Erythroblast (primary cell): ENCODE results near the gene CSAG3.
"Not testable (repeated sequence)": the region's sequence is repeated elsewhere in the genome, so short reads cannot be mapped to it uniquely, and the experiment has no call there.

Source experiments
- DNase-seq, 2 experiments: peaks; one replicate each; lab custom pipeline; 2025; lab: John Stamatoyannopoulos, UW
- GATA1 ChIP-seq: IDR thresholded peaks from 2 replicates; pipeline ENCODE4 v1.6.1; 2011; ENCODE audit warnings: low read depth, mild to moderate bottlenecking, control low read depth, low read length, moderate library complexity
- POLR2A ChIP-seq: IDR thresholded peaks from 2 replicates; pipeline ENCODE4 v1.6.1; 2011; ENCODE audit warnings: mild to moderate bottlenecking, low read length

Gene CSAG3

DNA sequence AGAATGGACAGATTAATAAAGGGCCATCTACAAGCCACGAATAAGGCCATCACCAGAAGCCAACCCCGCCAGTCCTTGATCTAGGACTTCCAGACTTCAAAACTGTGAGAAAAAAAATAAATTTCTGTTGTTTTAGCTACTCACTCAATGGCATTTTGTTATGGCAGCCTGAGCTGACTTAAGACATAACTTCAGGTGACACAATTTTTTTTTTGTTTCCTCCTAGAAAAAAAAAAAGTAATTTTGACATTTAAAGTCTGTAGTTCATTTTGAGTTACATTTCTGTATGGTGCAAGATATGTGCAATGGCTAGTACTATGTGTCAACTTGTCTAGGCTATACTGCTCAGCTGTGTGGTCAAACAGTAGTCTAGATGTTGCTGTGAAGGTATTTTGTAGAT lies at the start of gene CSAG3:
Gene CSAG3, plus strand, starts transcription at position 301 of the 400 bp plus-strand sequence.
- not testable (repeated sequence) for DNase-seq

DNA sequence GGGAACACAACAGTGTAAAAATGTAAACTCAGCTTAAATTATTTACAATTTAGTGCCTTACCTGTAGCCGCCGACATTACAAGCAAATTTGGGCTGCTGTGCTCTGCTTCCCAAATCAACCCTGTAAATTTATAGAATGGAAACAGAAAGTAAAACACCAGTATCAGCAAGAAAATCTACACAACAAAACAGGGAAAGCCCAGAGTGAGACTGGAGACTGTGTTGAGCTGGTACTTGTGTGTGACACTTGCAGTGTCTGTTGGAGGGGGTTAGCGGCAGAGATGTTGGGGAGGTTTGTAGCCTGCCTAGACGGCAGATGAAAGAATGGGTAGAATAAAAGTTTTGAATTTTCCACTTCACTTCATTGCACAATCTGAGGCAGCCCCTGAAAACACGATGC lies 45.8 kb upstream of the CSAG3 start:
- not testable (repeated sequence) for DNase-seq

DNA sequence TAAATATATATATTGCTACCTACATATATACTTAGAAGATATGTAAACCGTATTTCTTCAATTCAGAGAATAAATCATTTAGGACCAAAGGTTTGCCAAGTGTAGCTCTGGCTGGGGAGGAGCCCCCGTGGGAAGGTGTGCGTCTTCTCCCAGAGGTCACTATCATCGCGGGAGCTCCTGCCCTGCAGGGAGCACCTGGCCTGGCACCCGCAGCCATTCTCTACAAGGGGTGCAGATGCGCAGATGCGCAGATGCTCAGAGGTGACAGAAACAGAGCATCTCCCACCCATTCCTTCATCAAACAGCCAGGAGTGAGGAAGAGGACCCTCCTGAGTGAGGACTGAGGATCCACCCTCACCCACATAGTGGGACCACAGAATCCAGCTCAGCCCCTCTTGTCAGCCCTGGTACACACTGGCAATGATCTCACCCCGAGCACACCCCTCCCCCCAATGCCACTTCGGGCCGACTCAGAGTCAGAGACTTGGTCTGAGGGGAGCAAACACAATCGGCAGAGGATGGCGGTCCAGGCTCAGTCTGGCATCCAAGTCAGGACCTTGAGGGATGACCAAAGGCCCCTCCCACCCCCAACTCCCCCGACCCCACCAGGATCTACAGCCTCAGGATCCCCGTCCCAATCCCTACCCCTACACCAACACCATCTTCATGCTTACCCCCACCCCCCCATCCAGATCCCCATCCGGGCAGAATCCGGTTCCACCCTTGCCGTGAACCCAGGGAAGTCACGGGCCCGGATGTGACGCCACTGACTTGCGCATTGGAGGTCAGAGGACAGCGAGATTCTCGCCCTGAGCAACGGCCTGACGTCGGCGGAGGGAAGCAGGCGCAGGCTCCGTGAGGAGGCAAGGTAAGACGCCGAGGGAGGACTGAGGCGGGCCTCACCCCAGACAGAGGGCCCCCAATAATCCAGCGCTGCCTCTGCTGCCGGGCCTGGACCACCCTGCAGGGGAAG lies 44.9 kb upstream of the CSAG3 start, which contains the start of gene MAGEA2B:
Gene MAGEA2B, plus strand, starts transcription at position 814 of the 973 bp plus-strand sequence. CDS start 2,479 bp downstream, outside the sequence.
- not testable (repeated sequence) for DNase-seq

DNA sequence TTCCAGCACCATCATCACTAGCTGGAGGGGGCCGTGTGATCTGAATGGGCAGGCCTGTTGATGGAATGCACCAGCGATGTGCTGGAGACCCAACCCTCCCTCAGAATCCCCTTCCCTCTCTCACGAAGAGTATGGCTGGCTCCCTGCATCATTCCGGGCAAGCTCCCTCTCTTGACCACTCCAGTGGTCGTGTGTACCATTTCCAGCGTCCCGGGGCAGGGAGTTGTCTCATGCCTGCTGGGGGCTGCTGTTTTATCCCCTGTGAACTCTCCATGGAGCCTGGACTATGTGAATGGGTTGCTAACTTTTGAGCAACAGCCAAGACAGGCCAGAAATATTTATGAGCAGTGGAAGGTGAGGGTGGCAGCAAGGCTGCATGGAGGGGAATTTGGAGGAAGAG lies 33.6 kb upstream of the CSAG3 start:
- DNase-seq: no peak
- no peak for TF ChIP-seq GATA1
- TF ChIP-seq POLR2A: no peak

DNA sequence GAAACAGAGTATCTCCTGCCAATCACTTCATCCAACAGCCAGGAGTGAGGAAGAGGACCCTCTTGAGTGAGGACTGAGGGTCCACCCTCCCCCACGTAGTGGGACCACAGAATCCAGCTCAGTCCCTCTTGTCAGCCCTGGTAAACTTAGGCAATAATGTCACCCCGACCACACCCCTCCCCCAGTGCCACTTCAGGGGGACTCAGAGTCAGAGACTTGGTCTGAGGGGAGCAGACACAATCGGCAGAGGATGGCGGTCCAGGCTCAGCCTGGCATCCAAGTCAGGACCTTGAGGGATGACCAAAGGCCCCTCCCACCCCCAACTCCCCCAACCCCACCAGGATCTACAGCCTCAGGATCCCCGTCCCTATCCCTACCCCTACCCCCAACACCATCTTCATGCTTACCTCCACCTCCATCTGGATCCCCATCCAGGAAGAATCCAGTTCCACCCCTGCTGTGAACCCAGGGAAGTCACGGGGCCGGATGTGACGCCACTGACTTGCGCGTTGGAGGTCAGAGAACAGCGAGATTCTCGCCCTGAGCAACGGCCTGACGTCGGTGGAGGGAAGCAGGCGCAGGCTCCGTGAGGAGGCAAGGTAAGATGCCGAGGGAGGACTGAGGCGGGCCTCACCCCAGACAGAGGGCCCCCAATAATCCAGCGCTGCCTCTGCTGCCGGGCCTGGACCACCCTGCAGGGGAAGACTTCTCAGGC lies 25.6 kb upstream of the CSAG3 start, which contains the start of the genes CSAG1 and MAGEA12:
Gene CSAG1, minus strand, starts transcription at position 461 of the 715 bp plus-strand sequence. CDS start 1,261 bp downstream, outside the sequence.
Gene MAGEA12, plus strand, starts transcription at position 497 of the 715 bp plus-strand sequence. CDS start 2,405 bp downstream, outside the sequence.
- DNase-seq: no peak
- TF ChIP-seq GATA1: no peak
- TF ChIP-seq POLR2A: no peak

DNA sequence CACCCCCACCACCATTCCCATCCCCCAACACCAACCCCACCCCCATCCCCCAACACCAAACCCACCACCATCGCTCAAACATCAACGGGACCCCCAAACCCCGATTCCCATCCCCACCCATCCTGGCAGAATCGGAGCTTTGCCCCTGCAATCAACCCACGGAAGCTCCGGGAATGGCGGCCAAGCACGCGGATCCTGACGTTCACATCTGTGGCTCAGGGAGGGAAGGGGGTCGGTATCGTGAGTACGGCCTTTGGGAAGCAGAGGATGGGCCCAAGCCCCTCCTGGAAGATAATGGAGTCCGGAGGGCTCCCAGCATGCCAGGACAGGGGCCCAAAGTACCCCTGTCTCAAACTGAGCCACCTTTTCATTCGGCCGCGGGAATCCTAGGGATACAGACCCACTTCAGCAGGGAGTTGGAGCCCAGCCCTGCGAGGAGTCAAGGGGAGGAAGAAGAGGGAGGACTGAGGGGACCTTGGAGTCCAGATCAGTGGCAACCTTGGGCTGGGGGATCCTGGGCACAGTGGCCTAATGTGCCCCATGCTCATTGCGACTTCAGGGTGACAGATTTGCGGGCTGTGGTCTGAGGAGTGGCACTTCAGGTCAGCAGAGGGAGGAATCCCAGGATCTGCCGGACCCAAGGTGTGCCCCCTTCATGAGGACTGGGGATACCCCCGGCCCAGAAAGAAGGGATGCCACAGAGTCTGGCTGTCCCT lies 24.7 kb upstream of the CSAG3 start:
- not testable (repeated sequence) for DNase-seq

DNA sequence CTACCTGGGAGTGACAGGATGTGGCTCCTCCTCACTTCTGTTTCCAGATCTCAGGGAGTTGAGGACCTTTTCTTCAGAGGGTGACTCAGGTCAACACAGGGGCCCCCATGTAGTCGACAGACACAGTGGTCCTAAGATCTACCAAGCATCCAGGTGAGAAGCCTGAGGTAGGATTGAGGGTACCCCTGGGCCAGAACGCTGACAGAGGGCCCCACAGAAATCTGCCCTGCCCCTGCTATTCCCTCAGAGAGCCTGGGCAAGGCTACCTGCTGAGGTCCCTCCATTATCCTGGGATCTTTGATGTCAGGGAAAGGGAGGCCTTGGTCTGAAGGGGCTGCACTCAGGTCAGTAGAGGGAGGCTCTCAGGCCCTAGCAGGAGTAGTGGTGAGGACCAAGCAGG lies 23.9 kb upstream of the CSAG3 start:
- DNase-seq: no peak
- no peak for TF ChIP-seq POLR2A
- TF ChIP-seq GATA1: no peak

DNA sequence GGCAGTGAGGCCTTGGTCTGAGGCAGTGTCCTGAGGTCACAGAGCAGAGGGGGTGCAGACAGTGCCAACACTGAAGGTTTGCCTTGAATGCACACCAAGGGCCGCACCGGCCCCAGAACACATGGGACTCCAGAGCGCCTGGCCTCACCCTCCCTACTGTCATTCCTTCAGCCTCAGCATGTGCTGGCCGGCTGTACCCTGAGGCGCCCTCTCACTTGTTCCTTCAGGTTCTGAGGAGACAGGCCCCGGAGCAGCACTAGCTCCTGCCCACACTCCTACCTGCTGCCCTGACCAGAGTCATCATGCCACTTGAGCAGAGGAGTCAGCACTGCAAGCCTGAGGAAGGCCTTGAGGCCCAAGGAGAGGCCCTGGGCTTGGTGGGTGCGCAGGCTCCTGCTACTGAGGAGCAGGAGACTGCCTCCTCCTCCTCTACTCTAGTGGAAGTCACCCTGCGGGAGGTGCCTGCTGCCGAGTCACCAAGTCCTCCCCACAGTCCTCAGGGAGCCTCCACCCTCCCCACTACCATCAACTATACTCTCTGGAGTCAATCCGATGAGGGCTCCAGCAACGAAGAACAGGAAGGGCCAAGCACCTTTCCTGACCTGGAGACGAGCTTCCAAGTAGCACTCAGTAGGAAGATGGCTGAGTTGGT lies 23.0 kb upstream of the CSAG3 start:
- TF ChIP-seq GATA1 (no peak), POLR2A (no peak)
- DNase-seq: no peak

DNA sequence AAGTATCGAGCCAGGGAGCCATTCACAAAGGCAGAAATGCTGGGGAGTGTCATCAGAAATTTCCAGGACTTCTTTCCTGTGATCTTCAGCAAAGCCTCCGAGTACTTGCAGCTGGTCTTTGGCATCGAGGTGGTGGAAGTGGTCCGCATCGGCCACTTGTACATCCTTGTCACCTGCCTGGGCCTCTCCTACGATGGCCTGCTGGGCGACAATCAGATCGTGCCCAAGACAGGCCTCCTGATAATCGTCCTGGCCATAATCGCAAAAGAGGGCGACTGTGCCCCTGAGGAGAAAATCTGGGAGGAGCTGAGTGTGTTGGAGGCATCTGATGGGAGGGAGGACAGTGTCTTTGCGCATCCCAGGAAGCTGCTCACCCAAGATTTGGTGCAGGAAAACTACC lies 22.5 kb upstream of the CSAG3 start:
- DNase-seq: not testable (repeated sequence)

DNA sequence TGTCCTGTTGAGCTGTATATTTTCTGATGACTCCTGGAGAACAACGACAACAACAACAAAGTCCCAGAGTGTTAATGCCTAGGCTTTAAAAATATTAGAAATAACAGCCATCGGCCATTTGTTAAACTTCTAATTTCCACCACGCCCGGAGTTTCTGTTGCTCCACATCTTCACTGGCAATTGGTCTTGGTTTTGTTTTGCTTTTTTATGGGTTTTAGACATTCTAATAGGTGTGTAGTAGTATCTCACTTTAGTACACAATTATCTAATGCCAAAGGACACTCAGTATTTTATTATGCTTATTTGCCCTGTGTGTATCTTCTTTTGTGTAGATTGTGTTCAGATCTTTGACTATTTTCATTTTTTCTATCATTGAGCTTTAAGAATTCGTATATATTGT lies 20.5 kb upstream of the CSAG3 start:
- no peak for DNase-seq
- TF ChIP-seq GATA1: no peak
- TF ChIP-seq POLR2A: no peak

DNA sequence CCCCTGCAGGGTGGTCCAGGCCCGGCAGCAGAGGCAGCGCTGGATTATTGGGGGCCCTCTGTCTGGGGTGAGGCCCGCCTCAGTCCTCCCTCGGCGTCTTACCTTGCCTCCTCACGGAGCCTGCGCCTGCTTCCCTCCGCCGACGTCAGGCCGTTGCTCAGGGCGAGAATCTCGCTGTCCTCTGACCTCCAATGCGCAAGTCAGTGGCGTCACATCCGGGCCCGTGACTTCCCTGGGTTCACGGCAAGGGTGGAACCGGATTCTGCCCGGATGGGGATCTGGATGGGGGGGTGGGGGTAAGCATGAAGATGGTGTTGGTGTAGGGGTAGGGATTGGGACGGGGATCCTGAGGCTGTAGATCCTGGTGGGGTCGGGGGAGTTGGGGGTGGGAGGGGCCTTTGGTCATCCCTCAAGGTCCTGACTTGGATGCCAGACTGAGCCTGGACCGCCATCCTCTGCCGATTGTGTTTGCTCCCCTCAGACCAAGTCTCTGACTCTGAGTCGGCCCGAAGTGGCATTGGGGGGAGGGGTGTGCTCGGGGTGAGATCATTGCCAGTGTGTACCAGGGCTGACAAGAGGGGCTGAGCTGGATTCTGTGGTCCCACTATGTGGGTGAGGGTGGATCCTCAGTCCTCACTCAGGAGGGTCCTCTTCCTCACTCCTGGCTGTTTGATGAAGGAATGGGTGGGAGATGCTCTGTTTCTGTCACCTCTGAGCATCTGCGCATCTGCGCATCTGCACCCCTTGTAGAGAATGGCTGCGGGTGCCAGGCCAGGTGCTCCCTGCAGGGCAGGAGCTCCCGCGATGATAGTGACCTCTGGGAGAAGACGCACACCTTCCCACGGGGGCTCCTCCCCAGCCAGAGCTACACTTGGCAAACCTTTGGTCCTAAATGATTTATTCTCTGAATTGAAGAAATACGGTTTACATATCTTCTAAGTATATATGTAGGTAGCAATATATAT lies 5.0 kb upstream of the CSAG3 start, which contains the start of gene MAGEA2:
Gene MAGEA2, minus strand, starts transcription at position 157 of the 965 bp plus-strand sequence. CDS start 2,479 bp downstream, outside the sequence.
- DNase-seq: not testable (repeated sequence)

DNA sequence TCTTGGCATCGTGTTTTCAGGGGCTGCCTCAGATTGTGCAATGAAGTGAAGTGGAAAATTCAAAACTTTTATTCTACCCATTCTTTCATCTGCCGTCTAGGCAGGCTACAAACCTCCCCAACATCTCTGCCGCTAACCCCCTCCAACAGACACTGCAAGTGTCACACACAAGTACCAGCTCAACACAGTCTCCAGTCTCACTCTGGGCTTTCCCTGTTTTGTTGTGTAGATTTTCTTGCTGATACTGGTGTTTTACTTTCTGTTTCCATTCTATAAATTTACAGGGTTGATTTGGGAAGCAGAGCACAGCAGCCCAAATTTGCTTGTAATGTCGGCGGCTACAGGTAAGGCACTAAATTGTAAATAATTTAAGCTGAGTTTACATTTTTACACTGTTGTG lies 4.1 kb upstream of the CSAG3 start:
- DNase-seq: not testable (repeated sequence)

DNA sequence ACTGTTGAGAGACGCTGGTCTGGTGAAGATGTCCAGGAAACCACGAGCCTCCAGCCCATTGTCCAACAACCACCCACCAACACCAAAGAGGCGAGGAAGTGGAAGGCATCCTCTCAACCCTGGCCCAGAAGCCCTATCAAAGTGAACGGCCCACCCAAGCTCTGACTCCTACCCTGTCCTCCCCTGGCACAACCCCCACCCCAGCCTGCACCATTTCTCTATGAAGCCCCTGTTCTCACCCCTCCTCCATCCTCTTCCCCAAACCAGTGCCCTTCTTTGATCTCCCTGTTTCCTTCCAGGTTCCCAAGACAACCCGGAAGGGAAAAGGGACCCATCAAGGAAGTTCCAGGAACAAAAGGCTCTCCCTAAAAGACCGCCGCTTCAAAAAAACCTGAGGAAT lies 526 bp downstream of the CSAG3 start:
- not testable (repeated sequence) for DNase-seq

DNA sequence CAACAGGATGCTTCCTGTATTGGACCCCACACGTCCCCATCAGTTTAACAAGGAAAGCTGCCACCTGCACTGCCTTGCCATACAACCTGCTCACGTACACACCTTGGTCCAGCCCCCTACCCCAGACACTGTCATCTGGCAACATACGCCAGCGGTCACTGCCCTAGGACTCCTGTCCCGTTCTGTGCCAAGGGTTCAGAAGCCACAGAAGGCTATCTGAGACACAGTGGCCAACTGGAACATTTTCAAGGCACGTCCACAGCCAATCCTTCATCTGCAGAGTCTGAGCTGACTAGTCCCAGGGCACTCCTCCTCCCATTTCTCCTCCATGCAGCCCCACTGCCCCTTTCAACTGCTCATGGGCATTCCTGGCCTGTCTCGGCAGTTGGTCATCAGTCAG lies 2.6 kb downstream of the CSAG3 start:
- DNase-seq: not testable (repeated sequence)

DNA sequence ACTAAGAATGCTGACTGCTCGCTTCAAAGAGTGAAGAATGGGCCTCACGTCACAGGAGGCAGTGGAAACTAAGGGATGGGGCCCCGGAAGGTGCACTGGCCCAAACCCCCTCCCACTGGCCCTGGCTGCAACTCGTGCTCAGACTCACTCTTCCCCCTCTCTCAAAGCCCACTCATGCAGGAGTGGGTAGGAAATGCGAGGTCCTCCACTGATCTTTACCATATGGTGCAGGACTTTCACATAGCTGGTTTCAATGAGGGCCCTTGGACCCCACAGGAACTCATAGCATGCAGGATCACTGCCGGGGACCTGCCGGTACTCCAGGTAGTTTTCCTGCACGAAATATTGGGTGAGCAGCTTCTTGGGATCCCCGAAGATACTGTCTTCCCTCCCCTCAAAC lies 7.5 kb downstream of the CSAG3 start:
- not testable (repeated sequence) for DNase-seq

DNA sequence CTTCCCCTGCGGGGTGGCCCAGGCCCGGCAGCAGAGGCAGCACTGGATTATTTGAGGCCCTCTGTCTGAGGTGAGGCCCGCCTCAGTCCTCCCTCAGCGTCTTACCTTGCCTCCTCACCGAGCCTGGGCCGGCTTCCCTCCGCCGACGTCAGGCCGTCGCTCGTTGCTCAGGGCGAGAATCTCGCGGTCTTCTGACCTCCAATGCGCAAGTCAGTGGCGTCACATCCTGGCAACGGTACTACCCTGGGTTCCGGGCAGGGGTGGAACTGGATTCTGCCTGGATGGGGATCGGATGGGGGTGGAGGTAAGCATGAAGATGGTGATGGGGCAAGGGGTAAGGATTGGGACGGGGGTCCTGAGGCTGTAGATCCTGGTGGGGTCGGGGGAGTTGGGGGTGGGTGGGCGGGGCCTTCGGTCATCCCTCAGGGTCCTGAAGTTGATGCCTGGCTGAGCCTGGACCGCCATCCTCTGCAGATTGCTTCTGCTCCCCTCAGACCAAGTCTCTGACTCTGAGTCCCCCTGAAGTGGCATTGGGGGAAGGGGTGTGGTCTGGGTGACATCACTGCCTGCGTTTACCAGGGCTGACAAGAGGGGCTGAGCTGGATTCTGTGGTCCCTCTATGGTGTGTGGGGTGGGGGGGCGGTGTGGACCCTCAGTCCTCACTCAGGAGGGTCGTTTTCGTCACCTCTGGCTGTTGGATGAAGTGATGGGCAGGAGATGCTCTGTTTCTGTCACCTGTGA lies 10.7 kb downstream of the CSAG3 start, which contains the start of gene MAGEA6:
Gene MAGEA6, minus strand, starts transcription at position 141 of the 741 bp plus-strand sequence. CDS start 2,039 bp downstream, outside the sequence.
- DNase-seq: not testable (repeated sequence)

DNA sequence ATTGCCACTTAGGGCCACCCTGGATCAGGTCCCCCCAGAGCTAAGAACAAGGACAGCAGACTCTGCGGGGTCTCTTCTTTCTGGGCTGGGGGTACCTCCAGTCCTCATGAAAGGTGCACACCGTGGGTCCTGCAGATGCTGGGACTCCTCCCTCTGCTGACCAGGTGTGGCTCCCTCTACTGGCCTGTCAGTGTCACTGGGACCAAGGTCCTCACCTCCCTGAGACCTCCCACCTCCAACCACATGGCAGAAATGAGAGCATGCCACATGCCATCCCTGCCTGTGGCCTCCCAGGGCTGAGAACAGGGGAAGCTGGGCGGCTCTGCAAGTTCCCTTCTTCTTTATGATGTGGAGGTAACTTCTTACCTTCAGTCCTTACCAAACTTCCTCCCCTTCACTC lies 28.0 kb downstream of the CSAG3 start:
- DNase-seq: not testable (repeated sequence)
